K562 (cell line): ENCODE measurements around the gene SLC35E3.

Experiments used
- NR2F6 ChIP-seq: fragments of 450-650 bp; formaldehyde crosslinking; IDR thresholded peaks from 2 replicates; pipeline ENCODE4 v1.4.0; 2020; ENCODE audit warnings: mild to moderate bottlenecking
- RB1 ChIP-seq: fragments of 450-650 bp; IDR thresholded peaks from 2 replicates; pipeline ENCODE4 v1.6.1; 2017; ENCODE audit warnings: low read depth, mild to moderate bottlenecking
- SMARCE1 ChIP-seq: fragments of 450-650 bp; IDR thresholded peaks from 2 replicates; pipeline ENCODE4 v1.7.1; 2016; ENCODE audit warnings: mild to moderate bottlenecking
- ZNF830 ChIP-seq: fragments of 250-450 bp; sonication (Bioruptor Pico); IDR thresholded peaks from 2 replicates; pipeline ENCODE4 v1.5.0; 2021; ENCODE audit warnings: mild to moderate bottlenecking

- TF ChIP-seq SMARCE1 (no peak), NR2F6 (no peak), ZNF830 (no peak), RB1 (no peak)
Measured at GRCh38 chr12:68759852-68760251, 13.9 kb downstream of the SLC35E3 start.
